Kidney capillary endothelial cell (primary cell): Measurements from ENCODE around the gene C17orf107.

Source experiments
- DNase-seq: peaks from one replicate; pipeline ENCODE4 v3.0.0-alpha.2; 2018; ENCODE audit warnings: low spot score

C17orf107 gene

DNA sequence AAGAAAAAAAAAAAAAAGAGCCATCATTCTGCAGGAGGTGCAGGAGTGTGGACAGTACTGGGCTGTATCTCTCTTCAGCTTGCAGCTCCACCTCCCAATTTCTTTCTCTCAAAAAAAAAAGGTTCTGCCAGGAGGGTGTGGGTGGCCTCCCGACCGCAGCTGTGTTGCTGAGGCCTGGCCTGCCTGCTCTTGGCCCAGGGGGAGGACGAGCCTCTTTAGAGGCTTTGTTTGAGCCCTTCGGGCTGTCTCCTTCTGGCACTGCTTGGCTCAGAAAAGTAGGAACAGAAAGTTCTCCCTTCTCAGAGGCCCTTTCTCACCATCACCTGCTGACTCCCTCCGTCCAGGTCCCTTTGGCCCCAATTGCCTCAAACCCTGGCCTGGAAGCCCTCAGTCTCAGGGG lies 22.2 kb upstream of the C17orf107 start:
- no peak for DNase-seq

- no peak for DNase-seq
These were observed 19.7 kb upstream of the C17orf107 start for GRCh38 chr17:4879601-4880000.

- DNase-seq: no peak
These were observed 18.5 kb upstream of the C17orf107 start for GRCh38 chr17:4880857-4881256.

DNA sequence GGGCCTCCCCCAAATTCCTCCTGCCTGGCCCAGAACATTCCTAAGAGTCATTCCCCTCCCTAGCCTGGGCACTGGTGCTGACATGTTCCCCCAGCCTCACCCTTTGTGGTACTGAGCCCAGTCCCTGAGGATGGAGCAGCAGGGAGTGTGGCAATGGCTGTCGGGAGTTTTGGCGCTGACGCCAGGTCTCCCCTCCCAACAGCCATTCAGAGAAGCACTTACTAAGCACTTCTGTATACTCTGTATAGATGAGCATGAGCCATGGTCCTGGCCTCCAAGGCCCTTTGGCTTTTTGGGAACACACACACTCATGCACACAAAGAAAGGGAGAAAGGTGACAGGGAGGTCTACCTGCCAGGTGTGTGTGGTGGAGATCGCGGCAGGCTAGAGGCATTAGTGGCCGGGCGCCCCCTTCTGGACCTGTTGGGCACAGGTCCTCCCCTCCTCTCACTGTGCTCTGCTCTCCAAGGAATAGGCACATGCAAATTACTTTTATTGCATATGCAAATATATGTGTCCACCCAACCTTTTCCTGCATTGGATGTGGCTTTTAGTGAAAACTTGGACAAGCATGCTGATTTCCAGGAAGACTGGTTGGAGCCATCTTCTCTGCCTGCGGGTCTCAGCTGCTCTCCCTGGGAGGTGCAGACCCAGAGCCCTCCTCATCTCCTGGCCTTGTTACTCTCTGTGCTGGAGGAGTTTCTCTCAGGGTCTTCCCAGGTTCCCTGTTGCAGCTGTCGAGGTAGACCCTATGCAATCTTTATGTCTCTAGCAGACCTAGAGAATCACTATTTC lies 17.4 kb upstream of the C17orf107 start:
- no peak for DNase-seq

DNA sequence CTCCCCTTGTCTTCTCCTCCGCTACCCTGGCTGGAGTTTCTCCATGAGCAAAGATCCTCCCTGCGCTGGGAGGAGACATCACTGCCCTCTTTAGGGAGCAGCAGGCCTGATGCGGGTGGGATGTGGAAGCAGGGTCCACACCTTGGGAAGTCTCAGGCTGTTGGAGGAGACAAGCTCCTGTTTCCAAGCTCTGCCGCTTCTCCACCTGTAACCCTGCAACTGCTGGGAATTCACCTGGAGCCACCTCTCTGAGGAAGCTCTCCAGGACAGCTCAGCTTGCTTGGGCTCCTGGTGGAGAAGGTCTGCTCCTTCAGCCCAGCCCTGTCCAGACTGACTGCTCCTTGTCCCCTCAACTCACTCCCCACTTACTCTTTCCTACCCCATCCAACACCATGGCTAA lies 14.8 kb upstream of the C17orf107 start:
- DNase-seq: no peak

GRCh38 chr17:4886830-4887229 lies 12.5 kb upstream of the C17orf107 start:
- no peak for DNase-seq

GRCh38 chr17:4887581-4887980 lies 11.8 kb upstream of the C17orf107 start:
- no peak for DNase-seq

- no peak for DNase-seq
These were observed 7.6 kb upstream of the C17orf107 start for GRCh38 chr17:4891411-4892410.

GRCh38 chr17:4892499-4893221 lies 6.7 kb upstream of the C17orf107 start:
- no peak for DNase-seq

GRCh38 chr17:4893272-4893671 lies 6.1 kb upstream of the C17orf107 start:
- no peak for DNase-seq

GRCh38 chr17:4893721-4894560 lies 5.4 kb upstream of the C17orf107 start:
- DNase-seq: no peak

DNA sequence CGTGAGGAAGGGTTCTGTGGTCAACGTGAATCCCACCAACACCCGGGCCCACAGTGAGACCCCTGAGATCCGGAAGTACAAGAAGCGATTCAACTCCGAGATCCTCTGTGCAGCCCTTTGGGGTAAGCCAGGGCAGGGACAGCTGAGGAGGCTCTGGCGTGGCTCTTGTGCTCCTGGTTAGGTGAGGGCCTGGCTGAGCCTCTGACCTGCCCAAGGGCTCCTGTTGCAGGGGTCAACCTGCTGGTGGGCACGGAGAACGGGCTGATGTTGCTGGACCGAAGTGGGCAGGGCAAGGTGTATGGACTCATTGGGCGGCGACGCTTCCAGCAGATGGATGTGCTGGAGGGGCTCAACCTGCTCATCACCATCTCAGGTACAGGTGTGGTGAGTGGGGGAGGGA lies 4.2 kb upstream of the C17orf107 start:
- DNase-seq: no peak

GRCh38 chr17:4895657-4896331 lies 3.5 kb upstream of the C17orf107 start:
- no peak for DNase-seq

DNA sequence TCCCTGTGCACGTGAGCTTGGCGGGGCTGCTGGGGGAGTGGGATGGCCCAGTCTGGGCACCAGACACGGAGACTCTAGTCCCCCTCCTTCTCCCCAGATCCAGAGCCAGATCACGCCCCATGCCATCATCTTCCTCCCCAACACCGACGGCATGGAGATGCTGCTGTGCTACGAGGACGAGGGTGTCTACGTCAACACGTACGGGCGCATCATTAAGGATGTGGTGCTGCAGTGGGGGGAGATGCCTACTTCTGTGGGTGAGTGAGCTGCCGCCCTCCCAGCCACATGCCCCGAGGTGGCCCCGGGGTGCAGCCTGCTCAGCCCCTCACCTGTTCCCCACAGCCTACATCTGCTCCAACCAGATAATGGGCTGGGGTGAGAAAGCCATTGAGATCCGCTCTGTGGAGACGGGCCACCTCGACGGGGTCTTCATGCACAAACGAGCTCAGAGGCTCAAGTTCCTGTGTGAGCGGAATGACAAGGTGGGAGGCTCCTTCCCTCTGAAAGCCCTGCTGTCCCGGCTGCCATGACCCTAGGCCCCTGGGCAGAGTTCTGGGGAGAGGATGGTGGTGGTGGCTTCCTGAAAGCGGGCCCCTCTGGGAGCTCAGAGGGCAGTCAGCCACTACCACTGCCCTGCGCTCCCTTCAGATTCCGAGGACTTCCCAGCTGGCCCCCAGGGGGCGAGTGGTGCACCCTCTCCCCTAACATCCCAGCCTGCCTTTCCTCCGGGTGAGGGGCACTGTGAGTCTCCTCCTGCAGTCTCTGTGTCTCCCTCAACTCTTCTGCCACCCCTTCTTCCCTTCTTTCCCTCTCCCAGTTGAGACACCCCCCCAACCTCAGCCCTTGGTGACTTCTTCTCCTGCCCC lies 2.8 kb upstream of the C17orf107 start:
- DNase-seq: no peak

GRCh38 chr17:4897198-4897687 lies 2.1 kb upstream of the C17orf107 start:
- DNase-seq: no peak

- no peak for DNase-seq
These were observed 1.6 kb upstream of the C17orf107 start for GRCh38 chr17:4897785-4898184.

DNA sequence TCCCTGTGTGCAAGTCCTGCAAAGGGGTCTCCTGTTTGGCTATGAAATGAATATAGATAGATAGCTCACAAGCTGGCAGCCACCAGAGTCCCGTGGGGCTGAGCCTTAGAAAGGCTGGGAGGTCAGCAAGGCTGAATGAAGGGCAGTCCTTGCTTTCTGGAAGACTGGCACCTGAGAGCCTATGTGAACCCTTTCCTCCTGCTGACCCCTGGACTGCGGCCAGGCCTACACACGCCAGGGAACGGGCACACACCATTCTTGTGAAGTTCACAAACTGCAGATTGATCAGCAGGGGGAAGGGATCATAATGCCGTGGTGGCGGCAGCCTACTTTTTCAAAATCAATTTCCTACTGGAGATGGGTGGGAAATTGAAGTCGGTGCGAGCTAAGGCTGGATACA lies 985 bp upstream of the C17orf107 start:
- DNase-seq: no peak

DNA sequence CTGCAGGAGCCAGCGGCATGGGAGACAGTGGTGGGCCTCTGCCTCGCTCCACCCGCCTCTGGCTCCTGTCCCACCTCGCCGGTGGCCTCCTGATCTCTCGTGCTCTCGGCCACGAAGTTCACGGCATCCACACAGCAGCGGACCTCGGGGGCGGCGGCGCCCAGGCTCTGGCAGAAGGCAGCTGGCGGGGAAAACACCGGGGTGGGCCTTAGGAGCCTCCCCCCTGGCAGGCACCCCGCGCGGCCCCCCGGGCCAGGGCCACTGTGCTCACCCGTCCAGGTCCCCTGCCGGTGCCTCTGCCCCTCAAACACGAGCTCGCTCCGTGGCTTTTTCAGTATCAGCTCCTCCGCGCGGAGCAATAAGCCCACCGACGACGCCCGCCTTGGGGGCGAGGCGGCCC lies 409 bp upstream of the C17orf107 start:
- no peak for DNase-seq

- DNase-seq: peak; percentile 65
These were observed 1.1 kb downstream of the C17orf107 start for GRCh38 chr17:4900231-4901107.
